Fibroblast of peridontal ligament (primary cell): Measurements from ENCODE around the gene LSM7.
"Not testable (repeated sequence)": the region's sequence is repeated elsewhere in the genome, so short reads cannot be mapped to it uniquely, and the experiment has no call there.

Source experiments
- DNase-seq: peaks from one replicate; pipeline ENCODE4 v3.0.0-alpha.2; 2010; ENCODE audit errors: extremely low read depth

The LSM7 gene

DNA sequence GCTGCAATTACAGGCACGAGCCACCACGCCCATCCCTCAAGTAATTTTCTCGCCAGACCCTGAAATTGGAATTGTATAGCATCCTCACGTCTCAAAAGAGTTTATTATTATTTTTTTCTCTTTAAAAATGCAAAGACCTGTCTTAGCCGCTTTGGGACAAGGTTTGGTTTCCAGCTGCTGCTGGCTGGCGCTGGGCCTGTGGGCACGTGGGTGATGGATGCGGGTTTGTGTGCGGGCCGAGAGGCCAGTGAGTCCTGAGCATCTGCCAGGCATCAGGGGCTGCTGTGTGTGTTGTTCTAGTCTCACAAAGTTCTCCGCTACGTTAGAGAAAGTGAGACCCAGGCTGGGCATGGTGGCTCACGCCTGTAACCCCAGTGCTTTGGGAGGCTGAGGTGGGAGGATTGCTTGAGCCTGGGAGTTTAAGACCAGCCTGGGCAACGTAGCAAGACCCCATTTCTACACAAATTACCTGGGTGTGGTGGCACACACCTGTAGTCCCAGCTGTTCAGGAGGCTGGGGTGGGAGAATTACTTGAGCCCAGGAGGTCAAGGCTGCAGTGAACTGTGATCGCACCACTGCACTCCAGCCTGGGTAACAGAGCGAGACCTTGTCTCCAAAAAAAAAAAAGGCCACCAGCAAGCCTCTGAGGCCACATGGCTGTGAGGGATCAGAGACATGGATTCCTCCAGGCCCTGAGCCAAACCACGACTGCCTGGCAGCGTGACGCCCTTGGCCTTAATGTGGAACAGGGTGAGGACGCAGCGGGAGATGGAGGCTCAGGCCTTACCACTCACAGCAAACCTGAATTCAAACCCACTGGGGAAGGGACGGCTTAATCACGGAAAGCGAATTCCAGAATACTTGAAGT lies 27.0 kb upstream of the LSM7 start:
- DNase-seq, result peak; percentile 23

DNA sequence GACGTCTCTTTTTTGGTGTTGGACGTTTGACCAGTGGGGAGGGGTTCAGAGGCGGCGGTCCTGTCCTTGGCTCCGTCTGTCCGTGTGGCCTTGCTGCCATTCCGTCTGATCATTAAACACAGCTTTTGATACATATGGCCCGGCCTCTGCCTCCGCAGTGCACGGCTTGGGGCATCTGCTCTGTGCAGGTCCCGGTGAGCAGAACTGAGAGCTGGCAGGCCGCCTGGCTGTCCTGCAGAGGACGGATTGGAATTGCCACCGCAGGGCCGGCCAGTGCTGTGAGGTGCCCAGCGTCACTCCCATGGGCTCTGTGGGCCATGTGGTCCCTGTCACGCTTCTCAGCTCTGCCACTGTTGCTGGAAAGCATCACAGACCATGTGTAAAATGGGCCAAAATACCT lies 26.3 kb upstream of the LSM7 start:
- no peak for DNase-seq

DNA sequence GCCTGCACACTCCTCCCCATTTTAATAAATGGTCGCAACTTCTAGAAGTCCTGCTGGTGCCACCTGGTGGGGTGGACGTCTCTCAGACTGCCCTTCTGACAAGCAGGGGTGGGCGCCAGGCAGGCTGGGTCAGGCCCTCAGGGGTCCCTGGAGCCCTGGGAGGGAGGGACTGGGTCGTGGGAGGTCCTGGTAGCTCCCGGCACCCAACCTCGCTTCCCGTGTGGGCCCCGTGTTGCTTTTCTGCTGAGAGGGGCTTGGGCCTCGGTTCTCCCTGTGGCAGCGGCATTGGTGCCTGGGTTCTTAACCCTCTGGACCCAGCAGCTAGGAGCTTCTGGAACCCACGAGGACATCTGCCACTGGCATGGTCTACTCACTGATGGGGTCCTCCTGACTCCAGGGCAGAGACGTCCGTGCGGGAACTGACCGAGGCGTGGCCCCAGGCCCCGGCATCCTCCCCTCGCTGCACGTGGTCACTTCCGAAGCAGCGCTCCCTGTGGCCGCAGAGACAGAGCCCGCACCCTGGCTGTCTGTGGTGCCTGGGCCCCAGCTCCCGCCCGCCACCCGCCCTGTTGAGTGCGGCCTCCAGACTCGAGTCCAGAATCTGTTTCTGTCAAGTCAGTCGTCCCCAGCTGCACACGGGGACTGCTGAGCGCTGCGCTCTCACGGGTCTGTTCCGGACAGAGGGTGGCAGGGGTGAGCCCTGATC lies 25.7 kb upstream of the LSM7 start:
- DNase-seq, result no peak

DNA sequence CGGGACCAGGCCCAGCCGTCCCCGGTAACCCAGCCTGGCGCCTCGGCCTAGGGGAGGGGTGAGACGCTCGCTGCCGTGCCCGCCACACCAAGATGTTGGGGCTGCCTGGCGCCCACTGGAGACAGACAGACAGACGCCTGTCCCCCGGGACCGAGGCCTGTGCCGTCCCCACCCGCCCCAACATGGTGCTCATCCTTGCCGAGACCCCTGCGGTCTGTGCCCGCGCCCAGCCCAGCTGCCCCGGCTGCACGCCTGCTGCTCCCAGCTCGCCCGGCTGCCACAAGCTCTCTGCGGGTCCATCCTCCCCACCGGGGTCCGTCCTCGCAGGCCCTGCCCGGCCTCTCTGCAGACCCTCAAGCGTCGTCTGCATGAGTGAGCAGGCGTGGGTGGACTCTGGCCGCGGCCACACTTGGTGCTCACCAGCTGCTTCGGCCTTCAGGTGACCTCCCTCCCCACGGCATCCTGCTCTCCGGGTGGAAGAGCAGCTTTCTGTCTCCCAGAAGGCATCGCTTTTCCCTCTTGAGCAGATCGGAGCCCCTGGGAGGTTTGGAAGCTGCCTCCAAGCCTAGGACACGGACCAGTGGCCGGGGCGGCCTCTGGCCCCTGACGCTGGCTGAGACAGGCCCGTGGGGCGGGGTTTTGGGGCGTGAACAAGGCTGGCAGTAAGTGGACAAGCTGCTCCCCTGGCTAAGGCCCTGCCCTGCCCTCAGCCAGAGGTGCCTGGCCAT lies 24.9 kb upstream of the LSM7 start:
- no peak for DNase-seq

DNA sequence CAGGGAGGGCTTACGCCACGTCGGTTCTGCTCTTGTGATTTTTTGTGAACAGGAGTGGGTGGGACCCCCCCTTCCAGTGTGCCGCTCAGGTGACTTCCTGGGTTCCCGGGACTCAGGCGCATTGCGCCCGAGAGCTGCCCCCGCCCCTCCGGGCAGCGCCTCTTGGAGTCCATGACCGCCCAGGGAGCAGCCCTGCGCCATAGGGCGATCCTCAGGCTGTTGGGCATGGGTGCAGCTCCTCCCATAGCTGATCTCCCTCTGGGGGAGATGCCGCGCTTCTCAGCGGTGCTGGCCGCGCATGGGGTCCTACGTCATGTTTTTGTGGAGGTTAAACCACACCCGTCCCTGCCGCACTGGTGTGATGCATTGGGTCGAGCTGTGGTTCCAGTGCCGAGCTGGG lies 23.7 kb upstream of the LSM7 start:
- no peak for DNase-seq

DNA sequence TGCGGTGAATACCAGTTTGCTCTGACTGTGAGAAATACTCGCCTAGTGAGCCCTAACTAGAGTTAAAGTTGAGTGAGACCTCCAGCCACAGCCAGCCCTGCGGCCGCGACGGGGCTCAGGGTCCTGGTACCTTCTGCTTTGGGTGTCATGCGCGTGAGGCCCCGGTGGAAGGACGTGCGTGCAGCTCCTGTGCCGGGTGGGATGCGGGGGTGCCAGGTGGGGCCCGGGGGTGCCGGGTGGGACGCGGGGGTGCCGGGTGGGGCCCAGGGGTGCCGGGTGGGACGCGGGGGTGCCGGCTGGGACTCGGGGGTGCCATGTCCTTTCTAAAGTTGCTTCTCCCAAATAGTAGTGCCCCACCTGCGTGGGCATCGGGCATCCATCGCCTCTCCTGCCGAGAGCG lies 23.2 kb upstream of the LSM7 start:
- no peak for DNase-seq

DNA sequence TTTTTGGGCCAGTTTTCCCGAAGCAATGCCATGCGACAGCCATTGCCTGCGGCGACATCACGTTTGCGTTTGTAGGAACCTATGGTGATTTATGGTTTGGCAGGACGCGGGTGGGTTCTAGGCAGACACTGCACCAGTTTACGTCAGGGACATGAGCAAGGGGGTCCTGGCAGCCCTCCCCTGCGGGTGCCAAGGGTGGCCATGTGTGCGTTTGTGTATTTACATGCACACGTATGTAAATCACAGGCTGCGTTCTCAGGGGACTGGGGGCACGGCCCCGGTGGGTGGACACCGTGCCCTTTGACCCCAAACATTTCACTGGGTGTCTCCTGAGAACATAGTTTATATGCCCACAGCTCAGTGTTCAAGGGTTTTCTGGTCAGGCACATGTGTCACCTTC lies 22.3 kb upstream of the LSM7 start:
- no peak for DNase-seq

DNA sequence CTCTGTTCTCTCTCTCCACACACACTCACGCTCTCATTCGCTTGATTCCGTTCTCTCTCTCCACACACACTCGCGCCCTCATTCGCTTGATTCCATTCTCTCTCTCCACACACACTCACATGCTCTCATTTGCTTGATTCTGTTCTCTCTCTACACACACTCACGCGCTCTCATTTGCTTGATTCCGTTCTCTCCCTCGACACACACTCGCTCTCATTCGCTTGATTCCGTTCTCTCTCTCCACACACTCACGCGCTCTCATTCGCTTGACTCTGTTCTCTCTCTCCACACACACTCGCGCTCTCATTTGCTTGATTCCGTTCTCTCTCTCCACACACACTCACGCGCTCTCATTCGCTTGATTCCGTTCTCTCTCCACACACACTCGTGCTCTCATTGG lies 21.4 kb upstream of the LSM7 start:
- not testable (repeated sequence) for DNase-seq

DNA sequence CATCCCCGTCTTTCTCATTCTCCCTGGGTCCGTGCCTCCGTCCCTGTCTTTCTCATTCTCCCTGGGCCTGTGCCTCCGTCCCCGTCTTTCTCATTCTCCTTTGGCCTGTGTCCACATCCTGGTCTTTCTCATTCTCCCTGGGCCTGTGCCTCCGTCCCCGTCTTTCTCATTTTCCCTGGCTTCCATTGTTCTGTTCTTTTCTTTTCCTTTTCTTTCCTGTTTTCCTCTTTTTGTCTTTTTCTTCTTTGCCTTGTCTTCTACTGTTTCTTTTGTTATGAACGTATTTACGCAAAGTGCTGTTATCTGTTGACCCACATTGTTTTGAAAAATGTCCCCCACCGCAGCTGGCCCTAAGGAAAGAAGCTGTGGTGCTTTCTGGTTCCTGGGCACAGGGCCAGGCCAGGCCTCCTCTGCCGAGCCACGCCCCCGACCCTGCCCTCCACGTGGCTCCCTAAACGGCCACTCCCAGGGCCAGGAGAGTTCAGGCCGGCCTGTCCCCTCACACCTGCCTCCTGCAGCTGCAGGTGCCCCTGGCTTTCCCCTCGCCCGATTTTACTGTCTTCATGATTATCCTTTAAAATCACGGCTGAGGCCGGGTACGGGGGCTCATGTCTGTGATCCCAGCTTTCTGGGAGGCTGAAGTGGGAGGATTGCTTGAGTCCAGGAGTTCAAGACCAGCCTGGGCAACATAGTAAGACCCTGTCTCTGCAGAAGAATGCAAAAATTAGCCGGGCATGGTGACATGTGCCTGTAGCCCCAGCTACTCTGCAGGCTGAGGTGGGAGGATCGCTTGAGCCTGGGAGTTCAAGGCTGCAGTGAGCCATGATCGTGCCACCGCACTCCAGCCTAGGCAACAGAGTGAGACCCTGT lies 17.6 kb upstream of the LSM7 start:
- no peak for DNase-seq

DNA sequence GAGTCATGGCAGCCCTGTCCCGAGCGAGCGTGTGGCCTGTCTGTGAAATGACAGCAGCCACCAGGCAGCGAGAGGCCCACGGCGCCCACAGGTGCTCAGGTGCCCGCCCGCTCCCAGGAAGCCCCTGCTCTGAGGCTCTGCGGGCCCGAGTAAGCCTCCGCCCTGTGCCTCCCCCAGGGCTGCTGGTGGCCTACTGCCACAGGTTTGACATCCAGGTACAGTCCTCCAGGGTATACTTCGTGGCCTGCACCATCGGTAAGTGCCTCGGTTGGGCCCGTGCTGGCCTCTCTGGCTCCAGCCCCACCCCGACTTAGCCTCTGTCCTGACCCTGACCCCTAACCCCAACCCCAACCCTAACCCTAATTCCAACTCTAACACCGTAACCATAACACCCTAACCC lies 16.7 kb upstream of the LSM7 start:
- no peak for DNase-seq

DNA sequence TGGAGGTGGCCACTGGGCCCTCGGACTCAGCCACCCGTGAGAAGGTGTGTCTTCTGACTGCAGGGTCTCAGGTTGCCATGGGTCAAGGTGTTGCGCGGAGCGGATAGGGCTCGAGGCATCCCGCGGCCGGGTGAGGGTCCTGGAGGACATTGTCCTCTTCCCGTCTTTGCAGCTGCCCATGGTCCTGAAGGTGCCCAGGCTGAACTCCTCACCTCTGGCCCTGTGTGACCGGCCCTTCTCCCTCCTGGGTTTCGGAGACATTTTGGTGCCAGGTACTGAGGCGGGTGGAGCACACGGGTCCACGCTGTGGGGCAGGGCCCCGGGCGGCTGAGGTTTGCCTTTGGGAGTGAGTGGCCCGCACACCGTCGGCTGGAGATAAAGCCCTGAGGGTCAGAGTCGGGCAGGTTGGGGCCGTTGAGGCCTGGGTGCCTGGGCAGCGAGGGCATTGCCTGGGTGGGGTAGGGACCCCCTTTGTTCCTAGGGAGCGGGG lies 16.0 kb upstream of the LSM7 start:
- DNase-seq, result no peak

DNA sequence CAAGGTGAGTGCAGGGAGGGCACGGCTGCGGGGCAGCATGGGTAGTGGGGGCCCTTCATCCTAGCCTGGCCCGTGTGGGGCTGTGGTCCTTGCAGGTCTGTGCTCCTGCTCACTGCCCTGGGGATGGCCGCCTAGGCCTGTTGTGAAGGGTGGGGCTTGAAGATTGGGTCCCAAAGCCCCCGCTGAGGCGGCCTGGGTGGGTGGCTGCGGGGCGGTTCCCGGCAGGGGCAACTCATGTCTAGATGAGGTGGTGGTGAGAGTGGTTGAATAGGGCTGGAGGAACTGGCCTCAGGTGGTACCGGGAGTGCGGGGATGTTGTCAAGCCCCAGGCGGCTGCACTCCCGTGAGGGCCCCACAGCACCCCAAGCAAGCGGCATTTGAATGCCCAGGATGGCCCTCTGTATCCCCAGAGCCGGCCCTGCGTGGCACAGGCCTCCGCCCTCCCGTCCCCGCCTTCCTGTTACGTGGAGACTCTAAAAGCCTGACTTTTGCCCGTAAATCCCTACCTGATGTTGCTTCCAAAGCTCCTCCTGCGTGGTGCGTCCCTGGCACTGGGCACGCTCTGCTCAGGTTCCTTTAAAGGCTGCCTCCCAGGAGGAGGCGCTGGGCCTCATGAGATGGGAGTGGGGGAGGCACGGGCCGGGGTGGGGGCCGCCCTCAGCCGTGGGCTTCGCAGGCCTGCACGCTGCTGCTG lies 15.1 kb upstream of the LSM7 start:
- no peak for DNase-seq

DNA sequence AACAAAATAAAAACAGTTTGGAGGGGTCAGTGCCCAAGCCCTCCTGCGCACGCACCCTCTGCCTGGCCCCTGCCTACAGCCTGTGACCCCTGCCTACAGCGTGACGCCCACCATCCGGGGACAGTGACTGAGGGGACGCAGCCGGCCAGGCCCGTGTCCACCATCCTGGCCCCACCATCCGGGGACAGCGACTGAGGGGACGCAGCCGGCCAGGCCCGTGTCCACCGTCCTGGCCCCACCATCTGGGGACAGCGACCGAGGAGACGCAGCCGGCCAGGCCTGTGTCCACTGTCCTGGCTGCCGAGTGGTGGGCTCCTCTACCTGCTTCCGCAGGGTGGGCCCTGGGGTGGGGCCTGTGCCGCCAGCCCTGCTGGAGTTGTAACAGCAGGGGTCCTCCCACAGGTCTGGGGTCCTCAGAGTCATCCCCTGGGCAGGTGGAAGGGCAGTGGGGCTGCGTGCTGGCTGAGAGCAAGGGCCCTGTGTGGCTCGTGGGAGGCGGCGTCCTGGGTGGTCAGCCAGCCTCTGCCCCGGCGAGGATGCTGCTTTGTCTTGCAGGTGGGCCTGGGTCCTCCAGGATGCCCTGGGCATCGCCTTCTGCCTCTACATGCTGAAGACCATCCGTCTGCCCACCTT lies 14.4 kb upstream of the LSM7 start:
- no peak for DNase-seq

DNA sequence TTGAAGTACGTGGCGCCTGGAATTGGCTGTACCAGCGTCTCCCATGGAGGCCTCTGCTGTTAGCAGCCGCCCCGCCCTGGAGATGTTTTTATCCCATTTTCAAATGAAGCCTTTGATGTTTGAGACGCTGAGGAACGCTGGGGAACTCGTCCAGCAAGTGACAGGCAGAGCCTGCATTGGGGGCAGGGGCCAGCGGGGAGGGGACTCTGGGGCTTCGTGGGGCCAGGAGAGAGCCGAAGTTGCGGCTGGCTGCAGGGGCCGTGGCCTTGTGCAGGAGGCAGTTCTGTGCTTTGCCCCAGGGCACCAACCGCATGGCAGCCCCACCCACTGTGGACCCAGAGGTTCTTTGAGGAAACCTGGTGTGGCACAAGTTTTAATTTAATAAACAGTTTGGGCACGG lies 13.6 kb upstream of the LSM7 start:
- no peak for DNase-seq

DNA sequence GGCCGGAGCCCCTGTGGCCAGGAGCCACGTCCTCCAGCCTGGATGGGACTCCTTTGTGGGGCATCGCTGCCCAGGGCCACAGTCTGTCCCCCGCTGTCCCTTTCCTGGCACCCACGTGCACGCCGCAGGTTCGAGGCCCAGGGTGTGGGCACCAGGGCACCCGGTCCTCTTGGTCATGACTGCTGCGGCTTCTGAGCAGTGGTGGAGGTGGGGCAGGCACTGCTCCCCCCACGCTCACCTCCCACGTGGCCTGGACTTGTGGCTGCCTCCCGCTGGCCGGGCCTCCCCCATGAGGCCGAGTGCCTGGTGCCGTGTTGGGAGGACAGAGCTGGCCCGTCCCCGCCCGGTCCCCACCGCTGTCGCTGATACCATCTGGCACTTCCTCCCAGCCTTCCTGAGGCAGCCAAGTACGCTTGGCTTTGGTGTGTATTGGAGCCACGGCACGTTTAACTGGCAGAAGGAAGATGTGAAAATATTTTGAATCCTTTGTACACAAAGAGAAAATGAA lies 12.9 kb upstream of the LSM7 start:
- DNase-seq, result no peak

DNA sequence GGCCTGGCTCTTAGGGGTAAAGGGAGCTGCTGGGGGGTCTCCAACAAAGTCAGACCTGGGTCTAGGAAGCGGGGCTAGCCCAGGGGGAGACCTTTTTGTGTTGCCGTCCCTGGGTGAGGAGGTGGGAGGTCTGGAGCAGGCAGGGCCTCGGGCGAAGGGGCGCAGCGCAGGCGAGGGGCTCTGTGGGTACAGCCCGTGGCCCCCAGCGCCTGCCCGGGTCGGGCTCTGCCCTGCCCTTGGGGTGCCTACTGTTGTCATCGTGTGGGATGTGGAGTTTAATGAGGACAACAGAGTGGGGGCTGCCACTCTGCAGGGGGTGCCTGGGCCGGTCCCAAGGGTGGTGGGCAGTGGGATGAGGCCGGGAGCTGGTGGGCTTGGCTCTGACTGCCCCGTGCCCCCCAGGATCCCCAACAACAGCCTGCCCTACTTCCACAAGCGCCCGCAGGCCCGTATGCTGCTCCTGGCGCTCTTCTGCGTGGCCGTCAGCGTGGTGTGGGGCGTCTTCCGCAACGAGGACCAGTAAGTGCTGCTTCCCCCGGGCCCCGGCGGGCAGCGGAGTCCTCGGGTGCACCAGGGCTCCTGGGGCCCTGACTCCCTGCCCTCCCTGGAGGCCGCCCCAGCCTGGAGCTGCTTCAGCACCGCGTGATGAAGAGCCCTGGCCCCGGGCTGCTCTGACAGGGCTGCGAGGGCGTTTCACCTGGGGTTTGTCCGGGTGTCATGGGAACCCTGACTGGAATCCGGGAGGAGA lies 12.3 kb upstream of the LSM7 start:
- no peak for DNase-seq

DNA sequence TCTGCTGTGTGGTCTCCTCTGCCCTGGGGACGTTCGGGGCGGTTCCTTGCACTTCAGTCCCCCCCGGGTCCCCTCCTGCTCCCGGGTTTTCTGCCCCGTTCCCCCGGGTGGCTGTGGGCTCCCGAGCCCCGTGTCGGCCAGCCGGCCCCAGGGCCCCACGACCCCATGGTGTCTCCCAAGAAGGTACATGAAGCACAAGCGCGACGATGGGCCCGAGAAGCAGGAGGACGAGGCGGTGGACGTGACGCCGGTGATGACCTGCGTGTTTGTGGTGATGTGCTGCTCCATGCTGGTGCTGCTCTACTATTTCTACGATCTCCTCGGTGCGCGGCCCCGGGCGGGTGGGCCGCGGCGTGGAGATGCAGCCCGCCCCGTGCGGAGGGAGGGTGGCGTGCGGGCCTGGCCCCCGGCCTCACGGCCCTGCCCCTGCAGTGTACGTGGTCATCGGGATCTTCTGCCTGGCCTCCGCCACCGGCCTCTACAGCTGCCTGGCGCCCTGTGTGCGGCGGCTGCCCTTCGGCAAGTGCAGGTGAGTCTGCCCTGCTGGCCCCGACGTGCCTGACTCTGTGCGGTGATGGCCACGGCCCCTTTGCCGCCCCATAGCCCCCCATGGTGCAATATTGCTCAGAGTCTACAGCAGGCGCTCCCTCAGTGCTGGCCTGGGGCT lies 11.4 kb upstream of the LSM7 start:
- DNase-seq, result no peak

DNA sequence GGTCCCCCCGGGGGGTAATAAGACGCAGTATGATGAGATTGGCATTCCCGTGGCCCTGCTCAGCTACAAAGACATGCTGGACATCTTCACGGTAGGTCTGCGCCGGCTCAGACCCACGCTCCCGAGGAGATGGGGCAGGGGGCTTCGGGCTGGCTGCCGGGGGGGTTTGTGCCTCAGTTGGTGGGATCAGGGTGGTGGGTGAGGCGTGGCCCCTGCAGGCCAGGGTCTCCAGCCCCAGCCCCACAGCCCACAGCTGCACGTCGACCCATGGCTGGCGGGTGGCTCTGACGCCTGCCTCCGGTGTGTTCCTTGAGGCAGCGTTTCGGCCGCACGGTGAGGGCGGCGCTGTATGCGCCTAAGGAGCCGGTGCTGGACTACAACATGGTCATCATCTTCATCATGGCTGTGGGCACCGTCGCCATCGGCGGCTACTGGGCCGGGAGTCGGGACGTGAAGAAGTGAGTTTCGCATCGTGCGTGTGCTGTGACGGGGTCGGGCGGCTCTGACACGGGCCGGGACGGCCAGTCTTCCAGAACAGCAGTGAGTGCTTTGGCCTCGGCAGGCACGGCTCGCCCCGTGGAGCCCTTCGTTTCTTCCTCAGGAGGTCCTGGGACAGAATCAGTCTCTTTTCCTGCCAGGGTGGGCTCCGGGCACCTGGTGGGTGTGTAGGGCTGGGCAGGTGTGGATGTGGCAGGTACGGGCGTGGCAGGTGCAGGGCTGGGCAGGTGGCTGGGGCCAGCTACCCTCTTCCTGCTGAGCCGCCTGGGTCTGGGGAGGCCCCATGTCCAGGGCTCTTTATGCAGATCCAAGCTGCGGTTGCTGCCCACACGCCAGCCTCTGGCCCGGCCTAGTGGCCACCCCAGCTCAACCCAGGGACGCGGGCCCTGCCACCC lies 10.6 kb upstream of the LSM7 start:
- no peak for DNase-seq
